AG09309 (cell line): ENCODE results near the gene KRT12.

Experiments used
- DNase-seq: peaks from one replicate; pipeline ENCODE4 v3.0.0-alpha.2; 2010; ENCODE audit warnings: low read depth
- H3K4me3 ChIP-seq: 2 replicates; pipeline ENCODE4 v1.5.1; 2011; ENCODE audit warnings: mild to moderate bottlenecking, low read depth, low read length, moderate library complexity; ENCODE audit not compliant: control insufficient read depth
- CTCF ChIP-seq: IDR thresholded peaks from 2 replicates; pipeline ENCODE4 v1.5.1; 2011; ENCODE audit warnings: mild to moderate bottlenecking, low read depth, low read length, inconsistent platforms; ENCODE audit not compliant: insufficient read depth, control insufficient read depth; ENCODE audit errors: missing control alignments

The KRT12 gene

GRCh38 chr17:40833882-40834281 is 33.1 kb downstream of the KRT12 start:
- H3K4me3 ChIP-seq = no peak overlapping the region
- no peak for DNase-seq
- no peak for TF ChIP-seq CTCF

GRCh38 chr17:40832840-40833239 is 34.2 kb downstream of the KRT12 start:
- H3K4me3 ChIP-seq = no peak overlapping the region
- DNase-seq = no peak

GRCh38 chr17:40830085-40830776 is 36.8 kb downstream of the KRT12 start:
- TF ChIP-seq CTCF = no peak
- no peak for DNase-seq
- H3K4me3 ChIP-seq = no peak overlapping the region

More at GRCh38 chr17:40832840-40833239, 34.2 kb downstream of the KRT12 start:
- TF ChIP-seq CTCF = no peak

- no peak for DNase-seq
- no peak overlapping the region for H3K4me3 ChIP-seq
- TF ChIP-seq CTCF = no peak
Measured at GRCh38 chr17:40828454-40829044, 38.5 kb downstream of the KRT12 start.

- DNase-seq = no peak
- H3K4me3 ChIP-seq = no peak overlapping the region
- TF ChIP-seq CTCF = no peak
Measured at GRCh38 chr17:40827746-40828453, 39.1 kb downstream of the KRT12 start.

- DNase-seq = no peak
- no peak overlapping the region for H3K4me3 ChIP-seq
- no peak for TF ChIP-seq CTCF
Measured at GRCh38 chr17:40825599-40825998, 41.4 kb downstream of the KRT12 start.
